HG03066 (cell line): ENCODE results near the gene GAK.

Source experiments
- ATAC-seq: cut with Tn5 transposase; IDR thresholded peaks from one replicate; pipeline ENCODE4 v1.9.1; 2021; ENCODE audit warnings: low read depth; ENCODE audit not compliant: unreplicated experiment

Gene GAK

GRCh38 chr4:893276-893994 lies 38.7 kb downstream of the GAK start:
- ATAC-seq: no peak

- ATAC-seq: no peak
These were observed 39.3 kb downstream of the GAK start for GRCh38 chr4:892780-893179.

GRCh38 chr4:891747-892146 lies 40.4 kb downstream of the GAK start:
- no peak for ATAC-seq

- ATAC-seq: no peak
These were observed 42.0 kb downstream of the GAK start for GRCh38 chr4:890036-890695.

- ATAC-seq: no peak
These were observed 42.6 kb downstream of the GAK start for GRCh38 chr4:889516-889915.

GRCh38 chr4:888029-888428 lies 44.1 kb downstream of the GAK start:
- ATAC-seq: no peak

- ATAC-seq: no peak
These were observed 44.9 kb downstream of the GAK start for GRCh38 chr4:887034-887763.

- ATAC-seq: no peak
These were observed 45.9 kb downstream of the GAK start for GRCh38 chr4:886244-886643.

- no peak for ATAC-seq
These were observed 46.8 kb downstream of the GAK start for GRCh38 chr4:885353-885752.

- no peak for ATAC-seq
These were observed 47.2 kb downstream of the GAK start for GRCh38 chr4:884896-885295.

GRCh38 chr4:884259-884658 lies 47.9 kb downstream of the GAK start:
- ATAC-seq: no peak

GRCh38 chr4:883377-884095 lies 48.6 kb downstream of the GAK start:
- no peak for ATAC-seq

GRCh38 chr4:882646-883045 lies 49.5 kb downstream of the GAK start:
- no peak for ATAC-seq

GRCh38 chr4:881709-882108 lies 50.4 kb downstream of the GAK start:
- no peak for ATAC-seq

- no peak for ATAC-seq
These were observed 51.3 kb downstream of the GAK start for GRCh38 chr4:880684-881405.

- ATAC-seq: no peak
These were observed 52.4 kb downstream of the GAK start for GRCh38 chr4:879729-880077.

- ATAC-seq: no peak
These were observed 53.1 kb downstream of the GAK start for GRCh38 chr4:878796-879728.

GRCh38 chr4:877502-877901 lies 54.6 kb downstream of the GAK start:
- ATAC-seq: no peak

GRCh38 chr4:876780-877179 lies 55.3 kb downstream of the GAK start:
- no peak for ATAC-seq
